Mucosa of stomach (tissue), 1 donor: ENCODE results near the gene DLEC1.

Experiments
- H3K27me3 ChIP-seq: one replicate; pipeline ENCODE4 v1.7.0; 2013; ENCODE audit warnings: mild to moderate bottlenecking, low read length; ENCODE audit not compliant: control insufficient read depth, insufficient read depth
- H3K36me3 ChIP-seq: one replicate; pipeline ENCODE4 v1.7.0; 2013; ENCODE audit warnings: low read length; ENCODE audit not compliant: control insufficient read depth, insufficient read depth
- H3K4me1 ChIP-seq: one replicate; pipeline ENCODE4 v1.7.0; 2013; ENCODE audit warnings: mild to moderate bottlenecking, low read length; ENCODE audit not compliant: control insufficient read depth, insufficient read depth
- H3K4me3 ChIP-seq: one replicate; pipeline ENCODE4 v1.7.0; 2013; ENCODE audit warnings: low read length
- H3K9ac ChIP-seq: one replicate; pipeline ENCODE4 v1.7.0; 2013; ENCODE audit warnings: mild to moderate bottlenecking, low read length, moderate library complexity
- H3K9me3 ChIP-seq: one replicate; pipeline ENCODE4 v1.7.0; 2013; ENCODE audit warnings: mild to moderate bottlenecking, low read length, moderate library complexity; ENCODE audit not compliant: control insufficient read depth
- donor health status: Pancreatic carcinoma.

Gene DLEC1

DNA sequence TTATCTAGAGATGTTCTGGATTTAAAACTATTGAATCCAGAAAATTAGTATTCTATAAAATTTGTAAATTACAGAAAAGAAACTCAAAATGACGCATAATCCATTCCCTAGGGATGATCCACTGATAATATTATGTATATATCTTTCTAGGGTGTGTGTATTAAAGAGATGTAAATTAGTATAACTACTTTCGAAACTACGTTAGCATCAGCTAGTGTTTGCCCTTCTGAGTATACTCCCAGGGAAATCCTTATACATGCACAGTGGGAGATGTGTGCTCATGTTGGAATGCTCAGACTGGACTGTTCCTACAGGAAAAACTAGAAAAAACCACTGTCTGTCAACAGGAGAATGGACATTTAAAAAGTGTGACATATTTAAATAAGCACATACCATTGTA is 61.5 kb downstream of the DLEC1 start:
- Histone ChIP-seq H3K9ac (no peak overlapping the region), H3K36me3 (no peaks in the 10 kb centered on the region), H3K4me1 (no peaks in the 10 kb centered on the region), H3K4me3 (no peak overlapping the region), H3K9me3 (no peaks in the 10 kb centered on the region), H3K27me3 (peaks cover 7% of the 10 kb centered on the region)

- peaks cover 7% of the 10 kb centered on the region for H3K27me3 ChIP-seq
- no peaks in the 10 kb centered on the region for H3K9me3 ChIP-seq
- H3K4me3 ChIP-seq: no peak overlapping the region
- H3K36me3 ChIP-seq: no peaks in the 10 kb centered on the region
- no peak overlapping the region for H3K9ac ChIP-seq
- H3K4me1 ChIP-seq: no peaks in the 10 kb centered on the region
Observed at GRCh38 chr3:38101811-38102443, 62.9 kb downstream of the DLEC1 start.

- H3K4me3 ChIP-seq: no peak overlapping the region
- H3K36me3 ChIP-seq: no peaks in the 10 kb centered on the region
- no peaks in the 10 kb centered on the region for H3K4me1 ChIP-seq
- peaks cover 7% of the 10 kb centered on the region for H3K27me3 ChIP-seq
- H3K9ac ChIP-seq: no peak overlapping the region
- H3K9me3 ChIP-seq: no peaks in the 10 kb centered on the region
Observed at GRCh38 chr3:38102444-38102814, 63.4 kb downstream of the DLEC1 start.

DNA sequence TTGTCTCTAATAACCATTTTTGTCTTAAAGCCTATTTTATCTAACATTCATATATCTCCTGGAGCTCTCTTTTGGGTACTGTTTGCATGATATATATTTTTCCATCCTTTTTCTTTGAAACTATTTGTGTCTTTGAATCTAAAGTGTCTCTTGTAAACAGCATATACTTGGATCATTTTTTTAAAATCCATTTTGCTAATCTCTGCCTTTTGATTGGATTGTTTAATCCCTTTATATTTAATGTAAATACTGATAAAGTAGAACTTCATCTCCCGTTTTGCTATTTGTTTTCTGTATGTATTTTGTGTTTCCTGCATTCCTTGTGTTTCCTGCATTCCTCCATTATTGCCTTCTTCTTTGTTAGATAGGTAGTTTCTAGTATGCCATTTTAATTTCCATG is 66.5 kb downstream of the DLEC1 start:
- Histone ChIP-seq H3K4me3 (no peak overlapping the region), H3K27me3 (no peaks in the 10 kb centered on the region), H3K9ac (no peak overlapping the region), H3K9me3 (no peaks in the 10 kb centered on the region), H3K4me1 (no peaks in the 10 kb centered on the region), H3K36me3 (no peaks in the 10 kb centered on the region)

GRCh38 chr3:38107911-38108648 is 69.1 kb downstream of the DLEC1 start:
- H3K4me3 ChIP-seq: no peak overlapping the region
- H3K27me3 ChIP-seq: no peaks in the 10 kb centered on the region
- no peaks in the 10 kb centered on the region for H3K4me1 ChIP-seq
- no peaks in the 10 kb centered on the region for H3K36me3 ChIP-seq
- no peaks in the 10 kb centered on the region for H3K9me3 ChIP-seq
- no peak overlapping the region for H3K9ac ChIP-seq

DNA sequence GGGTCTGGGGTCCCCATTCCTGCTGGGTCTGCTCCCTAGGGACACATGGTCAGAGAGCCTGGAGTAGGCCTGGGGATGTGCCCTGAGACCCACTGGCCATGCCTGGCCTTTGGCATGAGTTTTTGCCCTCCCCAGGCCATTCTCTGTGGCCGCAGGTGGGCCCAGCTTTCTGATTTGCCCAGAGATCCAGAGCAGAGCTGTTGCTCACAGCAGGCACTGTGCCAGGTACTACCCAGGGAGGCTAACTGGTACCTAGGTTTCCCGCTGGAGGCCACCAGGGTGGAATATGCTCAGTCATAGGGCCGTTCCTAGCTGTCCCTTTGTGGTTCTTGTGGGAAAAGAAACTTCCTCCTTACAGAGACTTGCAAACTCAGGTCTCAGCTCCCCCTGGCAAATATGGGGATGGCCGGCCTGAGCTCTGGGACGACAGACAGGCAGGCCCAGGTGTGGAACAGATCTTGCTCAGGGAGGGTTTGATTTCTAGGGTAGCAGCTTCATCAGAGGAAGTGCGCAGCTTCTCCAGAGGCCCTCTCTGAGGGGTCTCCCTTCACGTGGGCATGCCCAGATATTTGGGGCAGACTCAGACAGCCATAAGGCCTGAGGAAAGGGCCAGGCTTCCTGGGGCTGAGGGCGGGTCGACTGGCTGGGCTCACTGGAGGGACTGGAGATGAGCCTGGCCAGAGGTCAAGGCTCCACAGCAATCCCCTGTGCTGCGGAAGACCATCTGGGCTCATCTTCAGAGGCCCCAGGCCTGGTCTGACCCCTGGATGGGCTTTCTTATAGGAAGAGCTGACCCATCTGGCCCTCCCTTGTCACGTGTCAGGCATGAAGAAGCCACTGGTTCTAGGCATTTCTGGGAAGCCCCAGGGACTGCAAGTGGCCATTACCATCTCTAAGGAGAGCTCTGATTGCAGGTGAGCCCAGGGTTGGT is 69.9 kb downstream of the DLEC1 start:
- no peaks in the 10 kb centered on the region for H3K4me1 ChIP-seq
- H3K9ac ChIP-seq: no peak overlapping the region
- H3K4me3 ChIP-seq: no peak overlapping the region
- no peaks in the 10 kb centered on the region for H3K36me3 ChIP-seq
- H3K27me3 ChIP-seq: no peaks in the 10 kb centered on the region
- no peaks in the 10 kb centered on the region for H3K9me3 ChIP-seq

- no peak overlapping the region for H3K9ac ChIP-seq
- H3K4me3 ChIP-seq: no peak overlapping the region
- no peaks in the 10 kb centered on the region for H3K4me1 ChIP-seq
- no peaks in the 10 kb centered on the region for H3K36me3 ChIP-seq
- no peaks in the 10 kb centered on the region for H3K9me3 ChIP-seq
- H3K27me3 ChIP-seq: no peaks in the 10 kb centered on the region
Observed at GRCh38 chr3:38109580-38110313, 70.7 kb downstream of the DLEC1 start.

DNA sequence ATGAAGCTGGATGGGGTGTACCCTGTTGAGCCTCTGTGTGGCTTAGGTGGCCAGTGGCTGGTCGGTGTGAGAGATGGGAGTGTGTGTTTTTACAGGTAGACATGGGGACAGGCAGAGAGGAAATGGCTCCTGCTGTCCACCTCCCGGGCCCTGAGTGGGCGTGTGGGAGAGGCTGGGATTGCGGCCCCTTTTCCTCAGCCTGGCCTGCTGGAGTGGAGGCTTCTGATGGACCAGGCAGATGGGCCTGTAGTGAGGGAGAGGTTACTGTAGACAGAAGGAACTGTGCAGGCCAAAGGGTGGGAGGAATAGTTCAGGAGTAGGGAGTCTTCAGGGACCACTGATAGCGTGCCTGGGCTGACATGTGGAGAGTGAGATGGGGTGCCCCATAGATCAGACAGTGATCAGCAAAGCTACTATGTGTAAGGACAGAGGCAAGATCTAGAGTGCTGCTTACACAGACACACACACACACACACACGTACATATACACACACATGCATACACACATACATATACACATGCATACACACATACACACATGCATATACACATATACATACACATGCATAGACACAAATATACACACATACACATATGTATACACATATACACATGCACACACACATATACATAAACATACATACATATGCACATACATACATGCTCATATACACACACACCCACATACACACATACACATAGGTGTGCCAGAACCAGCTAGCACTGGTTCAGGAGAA is 71.5 kb downstream of the DLEC1 start:
- Histone ChIP-seq H3K36me3 (no peaks in the 10 kb centered on the region), H3K9ac (no peak overlapping the region), H3K27me3 (no peaks in the 10 kb centered on the region), H3K4me3 (no peak overlapping the region), H3K9me3 (no peaks in the 10 kb centered on the region), H3K4me1 (no peaks in the 10 kb centered on the region)

GRCh38 chr3:38111201-38111600 is 72.2 kb downstream of the DLEC1 start:
- no peak overlapping the region for H3K4me3 ChIP-seq
- no peaks in the 10 kb centered on the region for H3K4me1 ChIP-seq
- no peaks in the 10 kb centered on the region for H3K27me3 ChIP-seq
- H3K9ac ChIP-seq: no peak overlapping the region
- no peaks in the 10 kb centered on the region for H3K36me3 ChIP-seq
- H3K9me3 ChIP-seq: no peaks in the 10 kb centered on the region

DNA sequence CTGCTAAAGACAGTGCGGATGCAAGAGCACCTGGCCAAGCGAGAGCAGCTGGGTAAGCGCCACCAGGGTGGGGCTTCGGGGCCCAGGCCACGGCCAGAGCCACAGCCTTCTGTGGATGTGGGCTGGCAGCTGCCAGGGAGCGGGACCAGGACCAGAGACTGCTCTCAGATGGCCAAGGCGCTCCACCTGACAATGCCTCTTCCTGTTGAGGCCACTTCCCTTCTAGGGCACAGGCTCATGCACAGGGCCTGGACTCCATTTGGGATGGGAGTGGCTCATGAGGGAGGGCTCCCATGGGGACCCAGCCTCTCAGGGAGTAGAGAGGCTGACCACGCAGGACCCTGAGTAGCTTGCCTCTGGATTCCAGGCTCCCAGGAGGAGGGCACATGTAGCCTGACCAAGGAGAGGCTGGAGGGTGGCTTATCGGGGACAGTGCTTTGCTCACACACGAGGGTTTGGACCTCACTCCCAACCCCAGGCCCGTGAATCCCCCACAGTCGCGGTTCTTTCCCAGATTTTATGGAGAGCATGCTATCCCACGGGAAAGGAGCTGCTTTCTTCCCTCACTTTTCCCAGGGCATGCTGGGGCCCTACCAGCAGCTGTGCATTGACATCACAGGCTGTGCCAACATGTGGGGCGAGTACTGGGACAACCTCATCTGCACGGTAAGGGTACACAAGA is 72.8 kb downstream of the DLEC1 start:
- no peaks in the 10 kb centered on the region for H3K27me3 ChIP-seq
- no peak overlapping the region for H3K4me3 ChIP-seq
- no peaks in the 10 kb centered on the region for H3K9me3 ChIP-seq
- no peak overlapping the region for H3K9ac ChIP-seq
- peaks cover 5% of the 10 kb centered on the region for H3K4me1 ChIP-seq
- no peaks in the 10 kb centered on the region for H3K36me3 ChIP-seq

GRCh38 chr3:38112378-38112761 is 73.4 kb downstream of the DLEC1 start:
- Histone ChIP-seq H3K9me3 (no peaks in the 10 kb centered on the region), H3K4me3 (no peak overlapping the region), H3K36me3 (no peaks in the 10 kb centered on the region), H3K27me3 (no peaks in the 10 kb centered on the region), H3K9ac (no peak overlapping the region), H3K4me1 (peaks cover 5% of the 10 kb centered on the region)
